Esophagus squamous epithelium (tissue), 4 donors: ENCODE data around the gene KIRREL2.

Source experiments
- POLR2A ChIP-seq, 4 donors: fragments of 450-650 bp; IDR thresholded peaks; one replicate each; pipeline ENCODE4 v1.6.1; 2017; ENCODE audit warnings: antibody characterized with exemption in 4 of 4, mild to moderate bottlenecking in 4 of 4, moderate library complexity in 3 of 4
- TF ChIP-seq, protein P1 (sequence below), 6 experiments: fragments of 450-650 bp in 4 of 6; fragments of 200-600 bp in 2 of 6; sonication (generic) in 2 of 6; IDR thresholded peaks; one replicate each; pipeline ENCODE4 v1.5.1; 2016 to 2019; ENCODE audit warnings: antibody characterized with exemption in 6 of 6, mild to moderate bottlenecking in 4 of 6, moderate library complexity in 4 of 6

DNA sequence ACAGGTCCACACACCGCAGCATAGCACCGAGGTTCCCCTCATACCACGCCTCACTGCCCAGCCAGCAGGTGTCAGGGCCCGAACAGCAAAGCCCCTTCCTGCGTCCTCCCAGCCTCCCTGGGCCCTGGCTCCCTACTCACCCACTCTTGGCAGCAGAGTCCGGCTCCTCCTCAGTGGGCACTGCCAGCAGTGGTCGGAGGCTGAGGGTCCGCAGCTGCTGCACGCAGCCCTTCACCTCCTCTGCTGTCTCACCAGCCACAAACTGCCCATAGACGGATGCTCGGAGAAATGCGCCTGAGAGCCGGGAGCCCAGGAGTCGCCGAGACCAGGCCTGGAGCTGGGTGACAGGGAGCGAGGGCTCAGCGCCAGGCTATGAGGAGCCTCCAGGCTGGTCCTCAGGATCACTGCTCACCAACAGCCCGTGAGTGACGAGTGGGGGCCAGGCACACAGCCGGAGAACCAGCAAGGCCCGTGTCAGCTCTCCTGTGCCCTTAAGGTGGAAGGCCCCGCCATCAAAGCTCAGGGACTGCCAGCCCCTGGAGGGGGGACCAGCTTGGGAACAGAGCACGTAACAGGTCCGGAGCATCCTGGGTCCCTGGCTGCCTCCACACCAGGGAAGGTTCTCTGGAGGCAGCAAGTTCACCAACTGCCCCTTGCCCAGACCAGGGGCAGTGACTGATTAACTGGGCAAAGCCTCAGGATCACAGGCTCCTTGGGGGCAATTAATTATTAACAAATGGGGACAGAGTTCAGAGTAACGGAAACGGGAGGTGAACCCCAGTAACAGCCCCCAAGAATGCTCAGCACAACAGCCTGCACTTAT, 44.3 kb upstream of the KIRREL2 start, which contains the start of gene PRODH2:
- TF ChIP-seq, protein P1, sequence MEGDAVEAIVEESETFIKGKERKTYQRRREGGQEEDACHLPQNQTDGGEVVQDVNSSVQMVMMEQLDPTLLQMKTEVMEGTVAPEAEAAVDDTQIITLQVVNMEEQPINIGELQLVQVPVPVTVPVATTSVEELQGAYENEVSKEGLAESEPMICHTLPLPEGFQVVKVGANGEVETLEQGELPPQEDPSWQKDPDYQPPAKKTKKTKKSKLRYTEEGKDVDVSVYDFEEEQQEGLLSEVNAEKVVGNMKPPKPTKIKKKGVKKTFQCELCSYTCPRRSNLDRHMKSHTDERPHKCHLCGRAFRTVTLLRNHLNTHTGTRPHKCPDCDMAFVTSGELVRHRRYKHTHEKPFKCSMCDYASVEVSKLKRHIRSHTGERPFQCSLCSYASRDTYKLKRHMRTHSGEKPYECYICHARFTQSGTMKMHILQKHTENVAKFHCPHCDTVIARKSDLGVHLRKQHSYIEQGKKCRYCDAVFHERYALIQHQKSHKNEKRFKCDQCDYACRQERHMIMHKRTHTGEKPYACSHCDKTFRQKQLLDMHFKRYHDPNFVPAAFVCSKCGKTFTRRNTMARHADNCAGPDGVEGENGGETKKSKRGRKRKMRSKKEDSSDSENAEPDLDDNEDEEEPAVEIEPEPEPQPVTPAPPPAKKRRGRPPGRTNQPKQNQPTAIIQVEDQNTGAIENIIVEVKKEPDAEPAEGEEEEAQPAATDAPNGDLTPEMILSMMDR (IDR thresholded peaks at IDR 0.05), result no peak
- TF ChIP-seq POLR2A (IDR thresholded peaks at IDR 0.05), result no peak
